Glomerular endothelial cell (primary cell): Measurements from ENCODE around the gene CLPSL1. TPM values are rescaled to one million over a fixed set of nuclear protein-coding genes. Genes with fewer than 3 reads are reported as not detected.
A peak's percentile ranks its signal among the peaks of the same experiment; 100 is the strongest.

Experiments
- DNase-seq: peaks from one replicate; pipeline ENCODE4 v3.0.0-alpha.2; 2011; ENCODE audit warnings: low read depth, low spot score; ENCODE audit errors: extremely low read depth
- total RNA-seq: library from RNA; depleted of rRNA; stranded (reverse); fragments of >200 nt; gene quantifications from 2 replicates; pipeline ENCODE4 v1.2.3, GENCODE V29; 2015

CLPSL1 gene
- total RNA-seq, 1 donor from 2014 or later: not detected

DNA sequence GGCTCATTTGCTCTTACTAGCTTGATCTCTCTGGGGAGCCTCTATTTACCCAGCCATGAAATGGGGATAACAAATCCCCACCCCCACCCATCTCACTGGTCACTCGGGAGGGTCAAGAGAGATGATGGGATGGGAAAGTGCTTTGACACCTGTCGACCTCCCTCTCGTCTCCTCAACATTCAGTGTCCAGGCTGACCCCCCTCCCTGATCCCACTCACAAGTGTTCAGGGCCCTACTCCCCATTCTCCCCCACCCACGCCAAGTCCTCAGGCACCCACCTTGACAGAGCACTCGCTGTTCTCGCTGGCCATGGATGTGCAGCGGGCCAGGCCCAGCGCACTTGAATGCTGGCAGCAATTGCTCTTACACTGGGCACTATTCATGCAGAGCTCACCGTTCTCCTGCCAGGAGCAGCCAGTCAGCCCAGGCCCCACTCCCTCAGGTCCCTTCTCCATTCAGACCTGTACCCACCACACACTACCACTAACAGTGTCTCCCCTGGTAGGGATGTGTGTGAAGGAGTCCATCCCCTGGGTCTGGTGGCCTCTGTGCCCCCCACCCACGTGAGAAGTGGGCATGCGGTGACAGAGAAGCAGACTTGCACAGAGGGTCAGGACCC lies 14.7 kb downstream of the CLPSL1 start:
- DNase-seq: no peak

GRCh38 chr6:35796236-35796635 lies 15.4 kb downstream of the CLPSL1 start:
- no peak for DNase-seq

DNA sequence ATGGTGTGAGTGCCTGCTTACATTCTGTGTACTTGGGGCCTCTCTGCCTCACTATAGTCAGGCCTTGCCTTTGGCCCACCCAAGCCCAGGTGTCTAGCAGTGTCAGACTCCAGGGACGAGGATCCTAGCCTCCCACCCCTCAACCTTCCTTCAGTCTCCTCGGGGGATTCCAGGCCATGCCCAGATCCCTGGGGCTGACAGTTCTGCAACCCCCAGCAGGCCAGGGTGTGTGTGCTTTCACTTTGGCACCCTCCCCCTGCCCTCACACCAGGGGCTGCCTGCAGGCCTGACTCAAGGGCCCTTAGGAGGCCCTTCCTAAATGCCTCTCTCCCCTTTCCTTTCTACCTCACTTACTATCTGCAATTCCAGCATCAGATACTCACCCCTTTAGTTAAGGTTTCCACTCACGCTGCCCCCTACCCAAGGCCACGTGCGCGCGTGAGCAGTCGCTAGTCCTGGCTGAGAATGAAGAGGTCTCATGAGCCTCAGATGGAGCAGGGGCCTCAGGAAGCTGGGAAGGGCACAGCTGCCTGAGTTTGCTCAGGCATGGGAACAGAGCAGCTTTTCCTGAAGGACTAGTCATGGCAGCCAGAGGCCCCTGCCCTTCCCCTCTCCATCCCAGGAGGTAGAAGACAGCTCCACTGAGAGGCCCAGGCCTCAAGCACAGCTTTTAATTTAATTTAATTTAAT lies 17.2 kb downstream of the CLPSL1 start:
- no peak for DNase-seq

DNA sequence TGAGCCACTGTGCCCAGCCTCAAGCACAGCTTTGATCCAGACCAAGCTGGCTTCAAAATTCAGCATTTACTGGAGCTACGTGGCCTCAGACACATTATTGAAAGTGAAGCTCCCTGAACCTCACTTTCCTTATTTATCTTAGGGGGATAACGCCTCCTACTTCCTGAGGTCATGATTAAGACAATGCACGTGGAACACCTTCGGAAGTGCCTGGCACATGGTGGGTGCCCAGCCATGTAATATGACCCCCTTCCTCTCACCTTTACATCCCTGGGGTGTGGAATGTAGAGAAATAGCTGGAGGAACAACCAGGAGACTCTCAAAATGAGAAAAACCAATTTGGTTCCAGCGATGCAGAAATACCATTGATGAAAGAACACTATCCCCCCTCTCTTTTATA lies 17.9 kb downstream of the CLPSL1 start:
- no peak for DNase-seq

- DNase-seq: no peak
Measured at GRCh38 chr6:35801148-35801547, 20.3 kb downstream of the CLPSL1 start.

- DNase-seq: no peak
Measured at GRCh38 chr6:35804996-35805736, 24.3 kb downstream of the CLPSL1 start, which contains the start of gene LHFPL5. TSS of gene LHFPL5 (plus strand) at chr6:35805352. CDS start at chr6:35805671, 319 bp downstream.

- no peak for DNase-seq
Measured at GRCh38 chr6:35808688-35809087, 27.9 kb downstream of the CLPSL1 start.

DNA sequence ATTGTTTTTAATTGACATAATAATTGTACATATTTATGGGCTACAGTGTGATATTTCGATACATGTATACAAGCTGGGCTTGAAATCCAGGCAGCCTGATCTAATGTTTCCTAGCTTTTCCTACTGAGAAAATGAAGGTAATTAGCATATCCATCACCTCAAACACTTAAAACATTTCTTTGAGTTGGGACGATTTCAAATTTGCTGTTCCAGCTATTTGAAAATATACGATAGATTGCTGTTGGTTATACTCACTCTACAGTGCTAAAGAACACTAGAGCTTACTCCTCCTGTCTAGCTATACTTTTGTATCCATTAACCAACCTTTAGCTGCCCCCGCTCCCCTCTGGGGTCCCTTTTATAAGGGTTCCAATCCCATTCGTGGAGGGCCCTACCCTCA lies 29.0 kb downstream of the CLPSL1 start:
- DNase-seq: no peak

GRCh38 chr6:35810971-35811698 lies 30.3 kb downstream of the CLPSL1 start:
- peak; percentile 22 for DNase-seq

DNA sequence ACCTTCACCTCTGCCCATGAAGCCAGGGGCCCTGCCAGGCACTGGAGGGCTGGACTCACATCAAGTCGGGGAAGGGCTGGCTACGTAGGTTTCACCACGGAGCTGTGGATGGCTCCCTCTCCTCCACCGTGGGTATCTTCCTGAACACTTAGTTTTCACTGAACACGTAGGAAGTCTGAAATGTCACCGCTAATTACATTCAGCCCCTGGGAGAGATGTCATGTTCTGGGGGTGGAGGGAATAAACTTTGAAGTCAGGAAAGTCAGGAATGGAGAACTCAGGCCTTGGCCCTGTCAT lies 30.8 kb downstream of the CLPSL1 start:
- no peak for DNase-seq

GRCh38 chr6:35817515-35817914 lies 36.7 kb downstream of the CLPSL1 start:
- DNase-seq: no peak

DNA sequence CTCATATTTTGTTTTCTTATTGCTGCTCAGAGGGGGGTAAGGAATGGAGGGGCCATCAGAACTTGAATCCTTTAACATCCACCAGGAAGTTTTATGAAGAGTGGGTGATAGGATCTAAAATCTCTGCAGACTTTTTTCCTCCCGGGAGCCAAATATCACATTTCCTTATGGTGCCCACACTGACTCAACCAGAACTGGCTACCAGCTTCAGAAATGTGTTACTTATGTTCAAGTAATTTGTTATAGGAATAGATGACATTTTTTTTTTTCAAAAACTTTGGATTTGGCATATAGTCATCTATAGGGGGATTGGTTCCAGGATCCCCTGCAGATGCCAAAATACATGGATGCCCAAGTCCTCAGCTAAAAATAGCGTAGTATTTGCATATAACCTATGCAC lies 42.8 kb downstream of the CLPSL1 start:
- no peak for DNase-seq

DNA sequence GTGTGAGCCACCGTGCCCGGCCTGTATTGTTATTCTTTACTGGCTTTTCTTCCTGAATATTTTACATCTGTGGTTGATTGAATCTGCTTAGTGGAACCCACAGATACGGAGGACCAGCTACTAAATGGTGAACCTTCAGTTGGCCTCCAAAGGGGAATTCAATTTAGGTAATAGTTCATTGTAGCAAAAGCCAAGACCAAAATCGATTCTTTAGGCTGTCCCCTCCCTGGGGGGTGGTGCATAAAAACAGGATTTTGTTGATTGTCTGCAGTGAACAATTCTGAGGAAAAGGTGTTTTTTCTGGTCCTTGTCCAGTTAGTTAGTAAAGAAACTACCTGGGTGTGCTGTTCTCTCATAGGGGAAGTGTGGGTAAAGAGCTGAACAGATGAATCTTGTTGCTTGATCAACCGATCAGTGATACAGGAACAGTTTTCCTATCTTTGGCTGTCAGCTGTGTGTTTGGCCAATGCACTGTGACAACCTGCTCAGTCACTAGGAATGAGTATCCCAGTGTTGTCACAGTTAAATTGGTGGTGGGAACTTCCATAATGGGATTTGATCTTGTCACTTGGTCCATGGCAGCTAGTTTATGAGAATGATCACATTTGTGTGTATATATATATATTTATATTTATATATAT lies 43.9 kb downstream of the CLPSL1 start:
- no peak for DNase-seq

DNA sequence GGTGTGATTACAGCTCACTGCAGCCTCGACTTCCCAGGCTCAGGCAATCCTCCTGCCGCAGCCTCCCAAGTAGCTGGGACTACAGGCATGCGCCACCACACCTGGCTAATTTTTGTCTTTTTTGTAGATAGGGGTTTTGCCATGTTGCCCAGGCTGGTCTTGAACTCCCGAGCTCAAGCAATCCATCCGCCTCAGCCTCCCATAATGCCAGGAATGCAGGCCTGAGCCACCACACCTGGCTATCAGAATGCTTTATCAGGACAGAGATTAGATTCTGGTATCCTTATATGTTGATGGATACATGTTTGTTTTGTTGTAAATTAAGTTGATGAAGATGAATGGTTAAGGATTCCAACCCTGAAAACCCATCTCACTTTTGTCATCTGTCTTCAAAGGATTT lies 48.5 kb downstream of the CLPSL1 start:
- DNase-seq: no peak

DNA sequence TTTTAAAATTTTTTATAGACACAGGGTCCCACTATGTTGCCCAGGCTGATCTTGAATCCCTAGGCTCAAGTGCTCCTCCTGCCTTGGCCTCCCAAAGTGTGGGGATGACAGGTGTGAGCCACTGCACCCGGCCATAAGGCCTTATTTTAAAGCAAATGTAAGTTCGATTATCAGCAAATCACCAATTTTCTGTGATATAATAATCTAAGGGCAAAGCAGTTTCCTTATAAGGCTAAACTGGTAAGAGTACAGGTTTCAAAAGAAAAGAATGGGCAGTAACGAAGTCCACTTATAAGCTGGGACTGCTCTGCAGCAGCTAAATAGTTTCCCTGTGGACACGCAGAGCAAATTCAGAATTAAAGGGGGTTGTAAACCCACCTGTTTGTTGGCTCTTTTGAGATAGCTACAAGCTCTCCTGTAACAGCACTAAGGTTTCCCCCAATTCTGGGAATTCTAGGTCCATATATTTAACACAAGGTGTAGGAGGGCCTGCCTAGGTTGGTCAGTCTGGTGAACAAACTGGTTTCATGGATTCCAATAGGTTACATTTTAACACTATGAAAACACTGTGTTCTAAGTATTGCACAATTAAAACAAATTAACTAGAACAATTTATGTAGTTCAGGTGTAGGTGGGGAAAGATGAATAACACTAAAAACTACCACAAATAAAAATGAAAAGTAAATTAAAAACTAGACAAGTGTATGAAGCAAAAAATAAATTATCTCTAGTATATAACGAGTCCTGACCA lies 50.6 kb downstream of the CLPSL1 start:
- DNase-seq: no peak

- no peak for DNase-seq
Measured at GRCh38 chr6:35833536-35833935, 52.7 kb downstream of the CLPSL1 start.
